GM10847 (cell line): ENCODE results near the gene SEC14L1.

Experiments
- POLR2A ChIP-seq: IDR thresholded peaks from 2 replicates; pipeline ENCODE4 v1.6.1; 2011; ENCODE audit not compliant: insufficient read length; ENCODE audit errors: extremely low read depth

The SEC14L1 gene

DNA sequence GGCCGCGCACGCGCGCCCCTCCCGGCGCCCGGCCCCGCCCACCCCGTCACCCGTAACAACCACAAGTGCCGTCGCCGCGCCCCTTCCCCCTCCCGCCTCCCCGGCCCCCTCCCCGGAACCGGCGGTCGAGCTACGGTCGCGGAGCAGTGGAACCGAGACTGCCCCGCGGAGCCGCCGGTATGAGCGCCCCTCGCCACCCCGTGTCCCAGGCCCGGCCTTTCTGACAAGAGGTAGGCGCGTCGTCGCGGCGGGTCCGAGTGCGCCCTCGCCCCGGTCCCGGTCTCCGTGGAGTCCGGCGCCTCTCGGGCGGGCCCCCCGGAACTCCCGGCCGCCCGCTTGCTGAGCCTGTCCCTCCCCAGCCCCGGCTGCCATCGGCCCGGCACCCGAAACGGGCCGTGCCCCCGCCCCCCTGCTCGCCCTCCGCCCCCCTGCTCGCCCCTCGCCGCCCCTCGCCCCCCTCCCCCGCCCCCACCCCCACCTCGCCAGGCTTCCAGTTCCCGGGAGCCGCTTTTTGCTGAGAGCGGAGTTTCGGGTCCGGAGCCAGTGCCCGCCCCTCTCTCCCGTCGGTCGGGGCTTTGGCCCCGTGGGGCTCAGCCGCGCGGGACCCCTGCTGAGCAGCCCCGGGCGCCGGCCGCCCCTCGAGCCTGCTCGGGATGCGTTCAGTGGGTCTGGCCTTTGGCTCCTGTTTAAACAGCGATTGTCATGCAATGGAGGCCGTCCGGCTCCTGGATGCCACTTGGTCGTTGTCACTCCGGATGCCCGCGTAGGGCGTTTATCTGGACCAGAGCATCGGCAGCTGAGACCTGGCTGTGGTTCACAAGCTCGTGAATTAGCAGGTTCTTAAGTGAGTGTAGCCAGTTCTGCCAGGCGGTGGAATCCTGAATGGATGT, at the start of gene SEC14L1:
Gene SEC14L1 (plus strand): TSS at position 92 of the 890 bp plus-strand sequence. CDS start 2,628 bp downstream, outside the sequence.
- TF ChIP-seq POLR2A, result no peak

- TF ChIP-seq POLR2A, result no peak
Measured at GRCh38 chr17:77092025-77092424, 48.7 kb upstream of the SEC14L1 start.

- TF ChIP-seq POLR2A, result no peak
Measured at GRCh38 chr17:77095461-77095860, 45.3 kb upstream of the SEC14L1 start.

DNA sequence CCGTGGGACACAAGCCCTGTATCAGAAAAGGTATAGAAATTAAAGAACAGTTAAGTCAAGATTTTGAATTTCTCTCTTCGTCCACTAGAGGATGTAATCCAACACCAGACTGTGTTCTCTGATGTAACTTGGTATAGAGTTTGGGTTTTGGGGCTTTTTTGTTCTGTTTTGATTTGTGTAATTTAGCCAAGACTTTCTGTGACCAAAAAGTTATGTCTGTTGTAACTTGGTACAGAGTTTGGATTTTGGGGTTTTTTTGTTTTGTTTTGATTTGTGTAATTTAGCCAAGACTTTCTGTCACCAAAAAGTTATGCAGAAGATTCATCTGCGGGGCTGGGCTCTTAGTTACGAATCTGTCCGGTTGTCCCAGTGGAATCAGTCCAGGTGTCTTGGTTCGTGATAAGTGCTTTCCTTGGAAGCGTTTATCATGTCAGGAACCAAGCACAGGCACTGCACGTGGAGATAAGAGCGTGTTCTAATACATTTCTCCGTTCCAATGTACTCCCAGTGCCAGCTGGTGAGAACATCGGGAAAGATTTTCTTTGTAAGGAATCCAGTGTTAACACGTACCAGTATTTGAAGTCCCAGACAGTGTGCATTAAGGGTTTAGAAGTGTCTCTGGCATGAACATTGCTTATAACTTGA, 44.1 kb upstream of the SEC14L1 start:
- no peak for TF ChIP-seq POLR2A

DNA sequence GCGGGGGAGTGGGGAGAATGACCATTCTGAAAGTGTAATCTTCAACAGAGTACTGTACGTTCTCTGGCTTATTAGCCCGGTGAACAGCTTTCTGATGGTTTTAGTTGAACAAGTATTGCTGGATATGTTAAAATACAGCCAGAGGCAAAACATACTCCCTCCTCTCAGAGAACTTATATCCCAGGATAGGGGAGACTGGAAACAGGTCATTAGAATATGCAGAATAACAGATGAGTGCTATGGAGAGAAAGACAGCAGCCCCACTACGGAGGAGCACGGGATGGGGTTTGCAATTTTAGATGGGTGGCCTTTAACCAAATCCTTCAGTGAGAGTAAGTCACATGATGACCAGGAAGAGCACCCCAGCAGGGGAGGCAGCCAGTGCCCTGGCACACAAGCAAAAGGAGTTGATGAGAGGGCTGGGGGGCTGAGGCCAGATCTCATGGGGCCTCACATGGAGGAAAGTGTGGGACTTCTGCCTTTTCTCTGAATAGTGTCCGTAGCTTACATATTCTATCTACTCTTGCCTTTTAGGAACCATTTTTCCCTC, 43.1 kb upstream of the SEC14L1 start:
- TF ChIP-seq POLR2A, result no peak

GRCh38 chr17:77098884-77099545, 41.8 kb upstream of the SEC14L1 start:
- no peak for TF ChIP-seq POLR2A

DNA sequence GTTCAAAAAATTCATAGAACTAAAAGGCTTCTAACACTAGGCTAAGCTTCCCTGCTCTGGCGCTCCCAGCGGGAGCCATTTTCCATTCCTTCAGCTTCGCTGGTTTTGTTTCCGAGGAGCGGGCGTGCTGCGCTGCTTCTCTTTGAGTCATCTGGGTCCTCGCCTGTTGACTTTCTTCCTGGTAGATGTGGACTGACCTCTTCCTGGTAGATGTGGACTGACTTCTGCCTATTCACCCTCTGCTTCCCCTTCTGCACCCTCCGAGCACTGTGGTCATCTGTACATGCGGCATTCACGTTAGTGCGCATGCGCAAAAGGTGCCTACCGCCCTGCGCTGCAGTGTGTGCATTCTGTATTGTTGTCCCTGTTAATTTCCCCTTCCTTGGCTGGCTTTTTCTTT, 40.8 kb upstream of the SEC14L1 start:
- TF ChIP-seq POLR2A, result no peak

- TF ChIP-seq POLR2A, result no peak
Measured at GRCh38 chr17:77101521-77102410, 39.0 kb upstream of the SEC14L1 start.

DNA sequence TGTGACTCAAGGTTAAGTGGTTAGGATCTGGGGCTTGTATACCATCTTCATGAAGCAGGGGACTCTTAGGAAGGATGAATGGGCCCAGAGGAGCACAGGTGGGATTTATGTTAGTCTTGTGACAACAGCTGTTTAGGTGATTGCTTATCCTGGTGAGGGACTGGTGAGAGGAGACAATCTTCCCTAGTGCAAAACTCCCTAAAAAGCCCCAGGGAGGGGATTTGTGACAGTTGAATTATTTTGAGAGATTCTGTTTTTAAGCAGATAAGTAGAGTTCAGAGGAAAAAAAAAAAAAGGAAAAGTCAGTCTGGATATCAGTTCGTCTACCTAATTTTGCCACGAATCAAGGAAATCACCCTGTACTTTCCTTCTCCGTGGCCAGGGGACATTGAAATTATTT, 35.1 kb upstream of the SEC14L1 start:
- TF ChIP-seq POLR2A, result no peak

GRCh38 chr17:77106874-77107358, 33.9 kb upstream of the SEC14L1 start:
- no peak for TF ChIP-seq POLR2A

DNA sequence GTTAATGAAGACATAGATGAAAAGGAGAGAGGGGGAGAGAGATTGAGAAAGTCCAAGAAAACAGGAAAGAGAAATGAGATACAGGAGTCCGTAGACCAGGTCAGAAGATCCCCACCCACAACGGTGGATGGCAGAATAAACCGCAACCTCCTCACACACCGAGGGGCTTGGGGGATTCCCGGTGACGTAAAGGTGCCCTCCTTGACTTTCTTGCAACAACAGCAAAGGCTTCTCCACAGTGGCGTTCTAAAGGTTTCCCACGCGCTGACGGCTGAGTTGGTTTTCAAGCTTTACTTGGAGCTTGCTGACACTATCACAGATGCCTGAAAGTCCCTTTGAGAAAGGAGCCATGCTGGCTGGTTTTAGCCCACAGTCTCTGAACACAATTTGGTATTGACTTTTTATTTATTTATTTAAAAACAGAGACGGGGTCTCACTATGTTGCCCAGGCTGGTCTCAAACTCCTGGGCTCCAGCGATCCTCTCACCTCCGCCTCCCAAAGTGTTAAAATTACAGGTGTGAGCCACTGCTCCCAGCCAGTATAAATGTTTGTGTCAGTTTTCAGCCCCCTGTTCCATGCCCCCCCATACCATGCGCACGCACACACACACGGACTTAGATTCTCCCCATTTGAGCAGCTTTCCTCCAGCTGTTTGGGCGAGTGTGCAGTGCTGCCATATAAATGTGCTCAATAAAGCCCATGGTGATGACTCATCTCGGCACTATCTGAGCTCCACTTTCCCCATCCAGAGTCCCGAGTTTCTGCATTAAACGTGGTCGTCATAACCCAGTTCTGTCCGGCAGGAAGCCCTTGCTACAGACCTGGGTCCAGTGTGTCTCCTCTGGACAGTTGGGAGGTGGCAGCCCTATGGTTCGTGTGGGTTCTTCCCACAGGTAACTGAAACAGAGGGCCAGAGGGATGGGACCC, 33.0 kb upstream of the SEC14L1 start:
- no peak for TF ChIP-seq POLR2A

- TF ChIP-seq POLR2A, result no peak
Measured at GRCh38 chr17:77109159-77109759, 31.5 kb upstream of the SEC14L1 start.

GRCh38 chr17:77109764-77110359, 30.9 kb upstream of the SEC14L1 start:
- TF ChIP-seq POLR2A, result no peak
